Breast epithelium (tissue), 3 donors: Measurements from ENCODE around the gene PDCD2L.

Source experiments
- CTCF ChIP-seq, 3 donors: fragments of 450-650 bp; IDR thresholded peaks; one replicate each; pipeline ENCODE4 v1.5.1; 2016 to 2017; ENCODE audit warnings: antibody characterized with exemption in 3 of 3, mild to moderate bottlenecking in 3 of 3, moderate library complexity in 3 of 3
- POLR2A ChIP-seq: fragments of 450-650 bp; IDR thresholded peaks from one replicate; pipeline ENCODE4 v1.6.1; 2016; ENCODE audit warnings: antibody characterized with exemption, mild to moderate bottlenecking, moderate library complexity
- POLR2AphosphoS5 ChIP-seq, 3 donors: sonication (generic); formaldehyde crosslinking; IDR thresholded peaks; one replicate each; pipeline ENCODE4 v1.6.1; 2017; ENCODE audit warnings: antibody characterized with exemption in 3 of 3

GRCh38 chr19:34448191-34448590, 44.0 kb downstream of the PDCD2L start:
- TF ChIP-seq CTCF (IDR thresholded peaks at IDR 0.05) (no peak), POLR2A (no peak), POLR2AphosphoS5 (IDR thresholded peaks at IDR 0.05) (no peak)
